Dermis blood vessel endothelial cell (primary cell): ENCODE data around the gene AKAP7. TPM values are rescaled to one million over a fixed set of nuclear protein-coding genes. Genes with fewer than 3 reads are reported as not detected.
"Not testable (repeated sequence)": the region's sequence is repeated elsewhere in the genome, so short reads cannot be mapped to it uniquely, and the experiment has no call there.

Experiments
- DNase-seq: peaks from one replicate; pipeline ENCODE4 v3.0.0; 2010
- total RNA-seq: library from RNA; depleted of rRNA; stranded (reverse); fragments of >200 nt; gene quantifications from 2 replicates; pipeline ENCODE4 v1.2.3, GENCODE V29; 2014

AKAP7 gene
- total RNA-seq, 1 donor from 2014 or later = 2.6 TPM

- DNase-seq = no peak
Measured at GRCh38 chr6:131257104-131257503, 121.8 kb downstream of the AKAP7 start.

GRCh38 chr6:131258010-131258652 lies 122.9 kb downstream of the AKAP7 start:
- DNase-seq = no peak

GRCh38 chr6:131258816-131259476 lies 123.7 kb downstream of the AKAP7 start:
- DNase-seq = no peak

- DNase-seq = not testable (repeated sequence)
Measured at GRCh38 chr6:131260960-131261359, 125.7 kb downstream of the AKAP7 start.

GRCh38 chr6:131262060-131262459 lies 126.8 kb downstream of the AKAP7 start:
- no peak for DNase-seq

- DNase-seq = no peak
Measured at GRCh38 chr6:131265939-131266338, 130.7 kb downstream of the AKAP7 start.

GRCh38 chr6:131268303-131268702 lies 133.0 kb downstream of the AKAP7 start:
- DNase-seq = no peak

- no peak for DNase-seq
Measured at GRCh38 chr6:131269565-131270391, 134.5 kb downstream of the AKAP7 start.

GRCh38 chr6:131270534-131270933 lies 135.3 kb downstream of the AKAP7 start:
- DNase-seq = no peak

GRCh38 chr6:131275273-131275672 lies 140.0 kb downstream of the AKAP7 start:
- no peak for DNase-seq

- DNase-seq = no peak
Measured at GRCh38 chr6:131277591-131277990, 142.3 kb downstream of the AKAP7 start.

GRCh38 chr6:131281471-131282270 lies 146.4 kb downstream of the AKAP7 start:
- DNase-seq = peak; percentile 88

- DNase-seq = no peak
Measured at GRCh38 chr6:131282365-131282764, 147.1 kb downstream of the AKAP7 start.

GRCh38 chr6:131283466-131284175 lies 148.4 kb downstream of the AKAP7 start:
- no peak for DNase-seq

- no peak for DNase-seq
Measured at GRCh38 chr6:131285548-131285947, 150.3 kb downstream of the AKAP7 start.

GRCh38 chr6:131286469-131287040 lies 151.3 kb downstream of the AKAP7 start:
- no peak for DNase-seq

- no peak for DNase-seq
Measured at GRCh38 chr6:131288214-131288613, 152.9 kb downstream of the AKAP7 start.

- no peak for DNase-seq
Measured at GRCh38 chr6:131290955-131291354, 155.7 kb downstream of the AKAP7 start.

GRCh38 chr6:131292145-131292938 lies 157.1 kb downstream of the AKAP7 start:
- no peak for DNase-seq

- no peak for DNase-seq
Measured at GRCh38 chr6:131293472-131293911, 158.2 kb downstream of the AKAP7 start.

GRCh38 chr6:131295081-131295480 lies 159.8 kb downstream of the AKAP7 start:
- no peak for DNase-seq
